K562 (cell line): Measurements from ENCODE around the gene CCDC88A. TPM values are rescaled to one million over a fixed set of nuclear protein-coding genes. Genes with fewer than 3 reads are reported as not detected.

Experiments used
- ATF3 ChIP-seq, 2 experiments: fragments of 450-650 bp in 1 of 2; sonication (generic) in 1 of 2; formaldehyde crosslinking in 1 of 2; IDR thresholded peaks in 1 of 2; conservative IDR thresholded peaks in 1 of 2; 2 replicates each; pipeline versions ENCODE4 v1.6.1 to v1.8.1; 2016 to 2023; ENCODE audit warnings: mild to moderate bottlenecking in 2 of 2, moderate library complexity in 2 of 2, inconsistent platforms in 1 of 2, missing genetic modification reagents in 1 of 2
- DACH1 ChIP-seq: fragments of 450-650 bp; IDR thresholded peaks from 2 replicates; pipeline ENCODE4 v1.6.1; 2018; ENCODE audit not compliant: partially characterized antibody
- ETS2 ChIP-seq: IDR thresholded peaks from 2 replicates; pipeline ENCODE4 v1.6.1; 2016; ENCODE audit warnings: borderline replicate concordance, missing genetic modification characterization, mild to moderate bottlenecking, moderate library complexity, missing compliant biosample characterization; ENCODE audit not compliant: poor library complexity, severe bottlenecking
- JUND ChIP-seq, 2 experiments: IDR thresholded peaks; 2 replicates in 1 of 2; 3 replicates in 1 of 2; pipeline ENCODE4 v1.6.1; 2011; ENCODE audit warnings: borderline replicate concordance in 2 of 2, low read depth in 2 of 2, low read length in 2 of 2, improper control_type of control experiment in 1 of 2, missing biosample characterization in 1 of 2, missing genetic modification characterization in 1 of 2, missing genetic modification reagents in 1 of 2
- MGA ChIP-seq: fragments of 450-650 bp; IDR thresholded peaks from 2 replicates; pipeline ENCODE4 v1.6.1; 2016; ENCODE audit warnings: mild to moderate bottlenecking, moderate library complexity
- SMAD2 ChIP-seq: fragments of 150-350 bp; IDR thresholded peaks from 2 replicates; pipeline ENCODE4 v1.6.1; 2014; ENCODE audit warnings: low read depth, mild to moderate bottlenecking, low read length
- ZNF445 ChIP-seq: fragments of 250-450 bp; sonication (Bioruptor Pico); IDR thresholded peaks from 2 replicates; pipeline ENCODE4 v1.4.0; 2020; ENCODE audit warnings: low read depth, mild to moderate bottlenecking, moderate library complexity
- ZNF609 ChIP-seq: sonication (generic); formaldehyde crosslinking; IDR thresholded peaks from 2 replicates; pipeline ENCODE4 v1.8.1; 2023; ENCODE audit warnings: missing genetic modification reagents, mild to moderate bottlenecking, borderline replicate concordance
- polyA plus RNA-seq, 8 experiments: library from polyadenylated mRNA; depleted of rRNA in 4 of 8; stranded (reverse) in 5 of 8; unstranded in 3 of 8; fragments of >200 nt; fragmentation: Nextera tagmentation in 2 of 8; fragmentation: Illumina TruSeq in 1 of 8; extraction: Ambion mirVana in 2 of 8; extraction: Trizol in 1 of 8; gene quantifications; 2 replicates each; pipeline versions ENCODE4 v1.2.1 to v1.2.3, GENCODE V29; 2011 to 2014; ENCODE audit warnings: inconsistent platforms in 1 of 8, missing spikeins in 1 of 8
- total RNA-seq, 7 experiments: library from RNA; depleted of rRNA in 6 of 7; stranded (reverse); fragments of >200 nt in 6 of 7; fragmentation: Illumina TruSeq in 2 of 7; extraction: Trizol in 2 of 7; gene quantifications; 2 replicates each; pipeline versions ENCODE4 v1.2.1 to v1.2.3, GENCODE V29; 2011 to 2021; ENCODE audit warnings: low replicate concordance in 1 of 7

CCDC88A gene
- total and polyA plus RNA-seq, 9 of the 15 experiments (the other 6 are each of a cell fraction or from before 2014, with no cell fraction given): 29.3 to 102 (median 55.6) TPM

GRCh38 chr2:55365303-55365702, 54.4 kb downstream of the CCDC88A start (continued):
- no peak for TF ChIP-seq MGA
- no peak for TF ChIP-seq SMAD2
- no peak for TF ChIP-seq ZNF445 (CRISPR knock-in tag)
- TF ChIP-seq JUND (IDR thresholded peaks at IDR 0.05; ENCODE audit: borderline replicate concordance, low read depth, low read length): peak; percentile 84
- TF ChIP-seq JUND (tag; IDR thresholded peaks at IDR 0.05; ENCODE audit: borderline replicate concordance, low read depth, low read length): peak; percentile 85
- no peak for TF ChIP-seq ETS2 (tag)
- no peak for TF ChIP-seq ZNF609 (CRISPR knock-in tag)
- TF ChIP-seq DACH1: no peak
- peak; percentile 71 for TF ChIP-seq ATF3 (IDR thresholded peaks at IDR 0.05)
- TF ChIP-seq ATF3 (CRISPR knock-in tag; conservative IDR thresholded peaks at IDR 0.05): no peak
